ENCODE data around the gene OAS2. TPM values are rescaled to one million over a fixed set of nuclear protein-coding genes. Genes with fewer than 3 reads are reported as not detected.

The OAS2 gene
- total and polyA plus RNA-seq, 12 donors, result 3.3 to 24.2 (median 8.4) TPM

DNA sequence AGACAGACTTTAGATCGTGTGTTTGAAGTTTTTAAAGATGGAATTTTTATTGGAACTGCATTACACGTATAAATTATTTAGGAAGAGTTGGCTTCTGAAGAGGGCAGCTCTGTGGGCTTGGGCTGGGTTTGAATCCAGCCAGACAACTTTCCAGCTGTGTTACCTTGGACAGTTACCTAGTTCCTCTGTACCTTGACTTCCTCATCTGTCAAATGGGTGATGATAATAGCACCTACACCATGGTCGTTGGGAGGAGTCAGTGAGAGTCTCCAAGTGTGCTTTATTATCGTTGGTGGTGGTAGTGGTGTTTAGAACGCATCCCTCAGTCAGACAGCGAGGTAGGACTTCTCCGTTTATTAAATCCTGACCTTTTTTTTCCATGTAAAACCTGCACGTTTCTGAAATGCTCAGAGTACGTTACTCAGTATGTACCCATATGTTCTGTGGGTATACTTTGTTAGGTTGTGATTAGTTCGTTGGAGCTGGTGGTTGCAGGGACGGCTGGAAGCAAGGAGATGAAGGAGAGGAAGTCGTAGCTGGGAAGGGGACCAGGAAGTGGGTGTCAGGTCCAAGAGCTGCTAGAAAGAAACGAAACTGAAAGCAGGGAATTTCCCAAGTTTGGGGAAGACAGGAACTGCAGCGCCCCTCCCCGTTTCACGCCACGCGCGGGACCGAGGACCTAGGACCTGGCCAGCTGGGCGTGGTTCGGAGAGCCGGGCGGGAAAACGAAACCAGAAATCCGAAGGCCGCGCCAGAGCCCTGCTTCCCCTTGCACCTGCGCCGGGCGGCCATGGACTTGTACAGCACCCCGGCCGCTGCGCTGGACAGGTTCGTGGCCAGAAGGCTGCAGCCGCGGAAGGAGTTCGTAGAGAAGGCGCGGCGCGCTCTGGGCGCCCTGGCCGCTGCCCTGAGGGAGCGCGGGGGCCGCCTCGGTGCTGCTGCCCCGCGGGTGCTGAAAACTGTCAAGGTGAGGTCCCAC, 40.3 kb upstream of the OAS2 start, which contains the start of gene OAS3:
Gene OAS3, plus strand, starts transcription at position 734 of the 979 bp plus-strand sequence. Its CDS starts 57 bp downstream, at position 791.
- WGBS, 2 donors, result 8 to 10% methylated on average over 50 of the region's 50 CpGs
- Histone ChIP-seq H3K27ac (peak within 1 kb of the TSS; percentile 67 to 92 (median 81)), H3K27me3 (peaks cover 0 to 4% (median 0%) of the 10 kb centered on the region in 7 donors), H3K4me1 (peaks cover 4 to 27% (median 14%) of the 10 kb centered on the region in 9 donors), H3K9me3 (peaks cover 0 to 5% (median 0%) of the 10 kb centered on the region in 11 donors), H3K4me3 (peak within 1 kb of the TSS; percentile 53 to 88 (median 66)), H3K36me3 (peaks cover 0 to 22% (median 0%) of the 10 kb centered on the region in 9 donors)
- intact Hi-C loops (cut with DNase I), result loop anchor here in 1 of 10 donors (1.0 to 2.0 kb wide), 2 partner anchors 31 to 41 kb away; partner anchors contain the start of gene OAS2
- ATAC-seq (peak; percentile 92 to 98 (median 96)), DNase-seq (peak; percentile 88 to 92)
- TF ChIP-seq, protein P1, sequence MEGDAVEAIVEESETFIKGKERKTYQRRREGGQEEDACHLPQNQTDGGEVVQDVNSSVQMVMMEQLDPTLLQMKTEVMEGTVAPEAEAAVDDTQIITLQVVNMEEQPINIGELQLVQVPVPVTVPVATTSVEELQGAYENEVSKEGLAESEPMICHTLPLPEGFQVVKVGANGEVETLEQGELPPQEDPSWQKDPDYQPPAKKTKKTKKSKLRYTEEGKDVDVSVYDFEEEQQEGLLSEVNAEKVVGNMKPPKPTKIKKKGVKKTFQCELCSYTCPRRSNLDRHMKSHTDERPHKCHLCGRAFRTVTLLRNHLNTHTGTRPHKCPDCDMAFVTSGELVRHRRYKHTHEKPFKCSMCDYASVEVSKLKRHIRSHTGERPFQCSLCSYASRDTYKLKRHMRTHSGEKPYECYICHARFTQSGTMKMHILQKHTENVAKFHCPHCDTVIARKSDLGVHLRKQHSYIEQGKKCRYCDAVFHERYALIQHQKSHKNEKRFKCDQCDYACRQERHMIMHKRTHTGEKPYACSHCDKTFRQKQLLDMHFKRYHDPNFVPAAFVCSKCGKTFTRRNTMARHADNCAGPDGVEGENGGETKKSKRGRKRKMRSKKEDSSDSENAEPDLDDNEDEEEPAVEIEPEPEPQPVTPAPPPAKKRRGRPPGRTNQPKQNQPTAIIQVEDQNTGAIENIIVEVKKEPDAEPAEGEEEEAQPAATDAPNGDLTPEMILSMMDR (IDR thresholded peaks at IDR 0.05), result no peak

DNA sequence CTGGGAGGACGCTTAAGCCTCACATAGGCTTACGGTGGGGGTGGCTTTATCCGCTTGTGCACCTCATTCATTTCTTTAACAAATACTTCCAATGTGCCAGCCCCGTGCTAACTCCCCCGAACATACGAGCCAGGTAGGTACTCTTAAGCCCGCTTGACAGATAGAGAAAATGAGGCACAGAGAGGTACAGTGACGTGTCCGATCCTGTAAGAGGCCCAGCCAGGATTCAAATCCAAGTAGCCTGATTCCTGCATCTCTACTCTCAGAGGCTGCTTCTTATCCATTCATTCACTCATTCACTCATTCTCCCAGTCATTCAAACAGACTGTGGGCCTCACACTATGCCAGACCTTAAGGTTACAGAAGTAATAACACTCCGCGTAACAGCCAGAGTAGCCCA, 39.6 kb upstream of the OAS2 start:
- 24 to 26% methylated on average over 11 of the region's 11 CpGs for WGBS, 2 donors
- ATAC-seq (no peak), DNase-seq (no peak)
- H3K27me3 ChIP-seq, result peaks cover 0 to 6% (median 0%) of the 10 kb centered on the region in 7 donors
- H3K27ac ChIP-seq, result peak overlapping the region; percentile 67 to 92 (median 81)
- H3K4me1 ChIP-seq, result peaks cover 4 to 27% (median 14%) of the 10 kb centered on the region in 9 donors
- peak overlapping the region; percentile 53 to 88 (median 66) for H3K4me3 ChIP-seq
- intact Hi-C loops (cut with DNase I), result loop anchor here in 1 of 10 donors (2.0 kb wide), 1 partner anchor 40 kb away; the partner anchor contains the start of gene OAS2
- TF ChIP-seq, protein P1 (IDR thresholded peaks at IDR 0.05), result no peak
- H3K9me3 ChIP-seq, result peaks cover 0 to 5% (median 0%) of the 10 kb centered on the region in 11 donors
- H3K36me3 ChIP-seq, result peaks cover 0 to 29% (median 5%) of the 10 kb centered on the region in 9 donors

DNA sequence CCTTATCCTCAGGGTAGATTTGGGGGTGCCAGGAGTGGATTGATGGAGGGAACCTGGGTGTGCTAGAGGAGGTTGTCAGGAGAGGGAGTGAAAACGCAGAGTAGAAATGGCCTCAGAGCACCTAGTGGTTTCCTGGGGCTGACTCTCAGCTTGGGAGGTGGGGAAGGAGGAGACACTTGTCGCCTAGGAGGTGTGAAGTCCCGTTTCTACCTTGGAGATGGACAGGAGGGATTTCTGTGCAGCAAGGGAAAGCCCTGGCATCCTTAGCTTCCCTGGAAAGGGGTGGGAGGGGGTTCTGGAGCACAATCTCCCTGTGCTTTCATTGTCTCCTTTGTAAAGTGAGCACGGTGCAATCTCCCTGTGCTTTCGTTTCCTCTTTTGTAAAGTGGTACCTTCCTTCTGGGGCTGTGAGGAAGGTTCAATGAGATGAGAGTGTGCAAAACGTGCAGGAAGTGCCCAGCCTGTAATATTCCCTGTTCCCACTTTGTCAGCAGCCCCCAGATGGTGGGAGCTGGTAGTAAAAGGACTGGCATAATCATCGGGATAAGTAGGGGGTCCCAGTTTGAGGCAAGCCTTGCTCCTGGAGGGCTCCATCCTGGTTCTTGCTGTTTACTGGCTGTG, 38.4 kb upstream of the OAS2 start:
- Histone ChIP-seq H3K36me3 (peaks cover 0 to 40% (median 11%) of the 10 kb centered on the region in 9 donors), H3K27me3 (peaks cover 0 to 6% (median 0%) of the 10 kb centered on the region in 7 donors), H3K4me3 (peak overlapping the region in 9 of 10 donors; percentile 53 to 88 (median 68)), H3K4me1 (peaks cover 4 to 27% (median 14%) of the 10 kb centered on the region in 9 donors), H3K27ac (peak overlapping the region in 3 of 10 donors; percentile 34 to 92 (median 46)), H3K9me3 (peaks cover 0 to 5% (median 0%) of the 10 kb centered on the region in 11 donors)
- TF ChIP-seq, protein P1 (IDR thresholded peaks at IDR 0.05), result no peak
- no peak for DNase-seq
- intact Hi-C loops (cut with DNase I), result loop anchor here in 2 of 10 donors (2.0 to 5.0 kb wide), 2 partner anchors 37 to 39 kb away; partner anchors contain the start of gene OAS2 (in 2 of the 2)
- no peak for ATAC-seq
- 41% methylated on average over 7 of the region's 7 CpGs for WGBS, 2 donors
